Activated CD4-positive, alpha-beta T cell treated with anti-CD3 and anti-CD28 coated beads, Interleukin-2, Interleukin-6, amounts not matched to agents 100 ng/mL and 50 ng/mL, durations not matched to agents 16 hours and 8 hours (primary cell): ENCODE data around the gene IDUA.

Experiments
- DNase-seq: peaks from one replicate; pipeline ENCODE4 v3.0.0-alpha.2; 2020

Gene IDUA

DNA sequence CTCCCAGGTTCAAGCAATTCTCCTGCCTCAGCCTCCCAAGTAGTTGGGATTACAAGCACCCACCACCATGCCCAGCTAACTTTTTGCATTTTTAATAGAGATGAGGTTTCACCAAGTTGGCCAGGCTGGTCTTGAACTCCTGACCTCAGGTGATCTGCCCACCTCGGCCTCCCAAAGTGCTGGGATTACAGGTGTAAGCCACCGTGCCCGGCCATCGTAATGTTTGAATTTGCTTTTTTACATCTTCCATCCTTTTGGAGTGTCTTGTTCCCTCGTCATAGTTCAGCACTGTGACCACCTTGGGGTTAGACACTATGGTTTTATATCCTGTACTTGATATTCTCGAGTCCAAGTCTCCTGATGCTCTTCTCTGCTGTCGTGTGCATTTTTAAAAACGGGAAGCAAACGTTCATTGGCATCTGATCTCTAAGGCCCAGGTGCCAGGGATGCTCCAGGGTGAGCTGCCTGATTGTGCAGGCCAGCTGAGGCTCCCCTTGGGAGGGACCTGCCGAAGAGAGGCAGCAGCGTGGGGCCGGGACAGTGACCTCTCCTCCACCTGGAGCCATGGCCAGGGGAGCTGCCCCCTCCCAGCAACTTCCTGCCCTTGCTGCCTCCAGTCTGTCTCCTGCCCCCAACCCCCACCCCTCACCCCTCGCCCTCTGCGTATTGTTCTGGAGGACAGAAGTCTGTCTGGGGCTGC is 30.2 kb upstream of the IDUA start:
- DNase-seq, result no peak

DNA sequence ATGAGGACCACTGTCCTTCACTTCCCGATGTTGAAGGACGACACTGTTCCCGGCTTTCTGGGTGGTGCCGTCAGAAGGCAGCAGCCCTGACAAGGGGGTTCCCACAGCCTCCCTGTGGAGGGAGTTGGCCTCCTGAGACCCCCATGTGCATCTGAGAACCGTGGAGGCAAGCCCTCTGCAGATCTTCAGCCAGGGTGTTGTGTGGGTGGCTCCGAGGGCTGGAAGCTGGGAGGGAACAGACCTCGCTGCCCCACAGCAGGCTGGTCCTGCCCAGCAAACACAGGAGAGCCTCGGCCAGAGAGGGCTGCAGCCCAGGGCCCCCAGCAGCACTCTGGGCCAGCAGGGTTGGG is 29.6 kb upstream of the IDUA start:
- no peak for DNase-seq

DNA sequence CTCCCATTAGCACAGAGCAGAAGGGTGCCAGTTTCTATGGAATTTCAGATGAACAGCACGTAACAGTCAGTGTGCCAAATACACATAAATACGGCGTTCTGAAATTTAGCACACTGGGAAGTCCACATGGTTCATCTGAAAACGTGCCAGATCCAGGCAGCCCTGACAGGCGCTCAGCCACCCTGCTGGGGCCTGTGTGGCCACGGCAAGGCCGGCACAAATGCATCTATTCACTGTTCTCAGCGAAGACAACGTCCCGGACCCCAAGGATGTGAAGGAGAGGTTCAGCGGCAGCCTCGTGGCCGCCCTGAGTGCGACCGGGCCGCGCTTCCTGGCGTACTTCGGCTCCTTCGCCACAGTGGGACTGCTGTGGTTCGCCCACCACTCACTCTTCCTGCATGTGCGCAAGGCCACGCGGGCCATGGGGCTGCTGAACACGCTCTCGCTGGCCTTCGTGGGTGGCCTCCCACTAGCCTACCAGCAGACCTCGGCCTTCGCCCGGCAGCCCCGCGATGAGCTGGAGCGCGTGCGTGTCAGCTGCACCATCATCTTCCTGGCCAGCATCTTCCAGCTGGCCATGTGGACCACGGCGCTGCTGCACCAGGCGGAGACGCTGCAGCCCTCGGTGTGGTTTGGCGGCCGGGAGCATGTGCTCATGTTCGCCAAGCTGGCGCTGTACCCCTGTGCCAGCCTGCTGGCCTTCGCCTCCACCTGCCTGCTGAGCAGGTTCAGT is 29.1 kb upstream of the IDUA start:
- no peak for DNase-seq

DNA sequence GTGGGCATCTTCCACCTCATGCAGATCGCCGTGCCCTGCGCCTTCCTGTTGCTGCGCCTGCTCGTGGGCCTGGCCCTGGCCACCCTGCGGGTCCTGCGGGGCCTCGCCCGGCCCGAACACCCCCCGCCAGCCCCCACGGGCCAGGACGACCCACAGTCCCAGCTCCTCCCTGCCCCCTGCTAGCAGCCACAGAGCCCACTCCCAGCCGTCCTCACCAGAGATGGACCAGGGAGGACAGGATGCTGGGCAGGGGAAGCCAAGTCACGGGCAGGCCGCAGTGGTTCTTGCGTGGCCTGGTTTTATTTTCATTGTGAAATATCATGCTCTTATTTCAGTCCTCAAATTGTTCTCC is 28.6 kb upstream of the IDUA start:
- DNase-seq, result no peak

DNA sequence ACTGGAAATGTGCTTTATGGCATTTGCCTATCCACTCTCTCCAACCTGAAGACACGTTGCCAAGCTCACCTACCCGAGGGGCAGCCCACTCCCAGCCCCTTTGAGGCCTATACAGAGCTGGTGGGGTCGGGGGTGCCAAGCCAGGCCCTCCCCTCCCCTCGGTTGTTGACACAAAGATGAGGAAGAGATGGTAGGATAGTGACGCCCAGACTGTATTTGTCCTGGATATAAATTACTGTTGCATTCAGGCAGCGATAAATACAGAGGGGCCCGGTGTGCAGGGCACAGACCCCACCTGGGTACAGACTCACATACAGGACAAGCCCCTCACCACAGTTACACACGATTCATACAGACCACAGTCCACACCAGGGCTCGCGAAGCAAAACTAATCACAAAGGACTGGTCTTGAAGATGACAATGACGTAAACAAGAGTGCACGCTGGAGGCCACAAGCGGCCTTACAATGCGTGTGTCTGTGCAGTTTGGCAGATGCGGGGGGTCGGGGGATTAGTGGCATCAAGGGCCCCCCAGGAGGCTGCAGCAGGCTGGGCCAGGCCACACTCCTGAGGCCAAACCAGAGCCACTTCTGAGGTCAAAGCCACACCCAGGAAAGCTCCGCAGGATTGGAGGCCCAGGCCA is 28.0 kb upstream of the IDUA start:
- no peak for DNase-seq

DNA sequence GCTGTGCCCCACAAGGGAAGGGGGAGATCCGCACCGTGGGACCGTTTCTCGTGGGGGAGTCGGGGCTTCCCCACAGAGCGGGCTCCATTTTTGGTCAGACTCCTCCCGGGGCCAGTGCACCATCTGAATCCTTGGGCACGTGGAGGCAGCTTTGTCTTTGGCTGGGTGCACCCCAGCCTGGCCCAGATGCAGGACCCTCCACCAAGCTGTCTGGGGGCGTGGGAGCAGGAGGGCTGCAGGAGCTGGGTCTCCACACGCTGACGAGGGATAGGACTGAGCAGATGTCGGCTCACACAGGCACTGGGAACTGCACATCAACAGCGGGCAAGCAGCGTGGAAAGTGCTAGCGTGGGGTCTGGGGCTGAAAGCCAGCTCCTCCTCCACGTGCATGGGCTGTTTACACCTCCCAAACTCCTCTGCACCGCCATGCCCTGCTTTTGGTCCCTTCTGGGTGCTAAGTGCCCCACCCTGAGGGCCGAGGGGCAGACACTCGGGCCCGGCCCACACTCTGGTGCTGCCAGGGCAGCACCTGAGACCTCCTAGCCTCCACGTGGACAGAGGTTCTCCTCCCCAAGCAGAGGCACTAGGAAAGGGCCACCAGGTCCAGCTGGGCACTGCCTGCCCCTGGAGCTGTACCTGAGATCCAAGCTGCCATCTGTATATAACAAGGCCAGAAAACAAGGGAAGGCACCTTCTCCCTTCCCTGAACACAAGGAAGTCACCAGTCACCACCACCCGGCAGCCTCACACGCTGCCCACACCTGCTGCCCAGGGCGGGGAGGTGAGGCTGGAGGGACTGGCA is 27.3 kb upstream of the IDUA start:
- no peak for DNase-seq

DNA sequence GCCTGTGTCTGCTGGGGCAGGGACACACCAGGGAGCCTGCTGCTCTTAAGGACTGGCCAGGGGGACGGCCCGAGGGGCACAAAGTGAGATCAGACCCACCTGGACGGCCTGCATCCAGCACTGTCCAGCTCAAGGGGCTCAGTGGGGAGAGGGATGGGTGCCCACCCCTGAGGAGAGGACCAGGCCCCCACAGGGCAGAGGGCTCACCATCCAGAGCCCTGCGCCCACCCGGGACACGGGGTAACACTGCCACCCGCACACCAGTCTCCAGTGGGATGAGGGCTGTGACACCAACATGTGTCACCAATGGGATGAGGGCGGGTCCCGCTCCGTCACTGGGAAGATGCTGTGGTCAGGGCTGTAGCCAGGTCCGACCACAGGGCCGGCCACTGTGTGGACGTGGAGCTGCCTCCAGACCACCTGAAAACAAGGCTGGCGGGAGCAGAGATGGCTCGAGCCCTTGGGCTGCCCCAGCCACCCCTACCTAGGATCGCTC is 26.7 kb upstream of the IDUA start:
- DNase-seq, result no peak

DNA sequence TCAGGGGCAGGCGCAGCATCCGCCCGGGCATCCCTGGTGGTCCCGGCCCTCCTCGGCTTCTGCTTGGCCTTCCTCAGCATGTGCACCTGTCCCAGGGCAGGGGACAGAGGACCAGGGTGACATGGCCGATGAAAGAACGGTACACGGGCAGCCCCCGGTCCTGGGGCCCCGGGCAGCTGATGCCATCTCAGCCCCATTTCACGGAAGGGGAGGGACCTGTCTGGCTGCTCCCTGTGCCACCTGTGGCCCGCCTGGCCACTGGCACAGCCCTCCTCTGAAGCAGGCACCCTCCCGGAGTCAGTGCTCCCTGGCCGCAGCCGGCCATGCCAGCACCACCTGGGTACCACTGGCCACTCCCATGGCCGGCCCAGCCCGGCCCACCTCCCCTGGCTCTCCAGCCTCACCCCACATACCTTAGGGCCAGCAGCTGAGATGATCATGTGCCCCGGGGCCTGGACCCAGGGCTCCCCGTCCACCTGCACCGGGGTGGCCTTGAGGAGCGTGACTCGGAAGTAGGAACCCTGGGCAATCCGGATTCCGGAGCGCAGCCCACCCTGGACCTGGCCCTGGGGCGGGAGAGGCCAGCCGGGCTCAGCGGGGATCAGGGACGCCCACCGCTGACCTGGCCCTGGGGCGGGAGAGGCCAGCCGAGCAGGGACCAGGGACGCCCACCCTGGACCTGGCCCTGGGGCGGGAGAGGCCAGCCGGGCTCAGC is 26.1 kb upstream of the IDUA start:
- DNase-seq, result no peak

DNA sequence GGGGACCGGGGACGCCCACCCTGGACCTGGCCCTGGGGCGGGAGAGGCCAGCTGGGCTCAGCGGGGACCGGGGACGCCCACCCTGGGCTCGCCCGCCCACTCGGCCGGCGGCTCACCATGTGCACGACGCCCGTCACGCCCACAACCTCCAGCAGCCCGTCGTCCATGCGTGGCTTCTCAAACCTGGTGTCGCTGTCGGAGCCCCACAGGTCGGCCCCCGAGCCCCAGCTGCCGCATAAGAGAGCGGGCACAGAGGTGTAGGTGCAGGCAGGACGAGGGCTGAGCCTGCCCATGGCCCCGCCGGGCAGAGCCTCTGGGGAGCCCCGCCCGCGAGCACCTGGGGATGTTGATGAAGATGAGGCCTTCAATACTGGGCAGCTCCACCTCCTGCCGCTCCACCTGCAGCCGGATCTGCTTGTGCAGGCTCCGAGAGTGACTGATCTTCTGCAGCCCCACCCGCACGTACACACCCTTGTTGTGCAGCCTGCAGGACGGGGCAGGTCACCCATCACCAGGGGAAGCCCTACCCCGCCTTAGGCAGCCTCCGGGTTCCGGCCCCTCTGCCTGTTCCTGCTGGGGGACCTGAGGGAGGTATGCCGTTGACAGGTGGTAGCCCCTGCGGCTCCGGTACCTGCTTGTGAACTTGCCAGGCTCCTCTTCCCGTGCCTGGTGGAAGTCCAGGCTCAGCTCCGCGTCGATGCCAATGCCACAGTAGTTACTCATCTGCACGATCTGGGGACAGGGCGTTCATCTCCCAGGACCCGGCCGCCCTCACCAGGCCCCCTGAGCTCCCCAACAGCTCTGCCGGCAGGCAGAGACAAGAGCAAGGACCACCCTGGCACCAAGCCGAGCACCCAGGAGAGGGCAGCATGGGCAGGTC is 25.3 kb upstream of the IDUA start:
- no peak for DNase-seq

DNA sequence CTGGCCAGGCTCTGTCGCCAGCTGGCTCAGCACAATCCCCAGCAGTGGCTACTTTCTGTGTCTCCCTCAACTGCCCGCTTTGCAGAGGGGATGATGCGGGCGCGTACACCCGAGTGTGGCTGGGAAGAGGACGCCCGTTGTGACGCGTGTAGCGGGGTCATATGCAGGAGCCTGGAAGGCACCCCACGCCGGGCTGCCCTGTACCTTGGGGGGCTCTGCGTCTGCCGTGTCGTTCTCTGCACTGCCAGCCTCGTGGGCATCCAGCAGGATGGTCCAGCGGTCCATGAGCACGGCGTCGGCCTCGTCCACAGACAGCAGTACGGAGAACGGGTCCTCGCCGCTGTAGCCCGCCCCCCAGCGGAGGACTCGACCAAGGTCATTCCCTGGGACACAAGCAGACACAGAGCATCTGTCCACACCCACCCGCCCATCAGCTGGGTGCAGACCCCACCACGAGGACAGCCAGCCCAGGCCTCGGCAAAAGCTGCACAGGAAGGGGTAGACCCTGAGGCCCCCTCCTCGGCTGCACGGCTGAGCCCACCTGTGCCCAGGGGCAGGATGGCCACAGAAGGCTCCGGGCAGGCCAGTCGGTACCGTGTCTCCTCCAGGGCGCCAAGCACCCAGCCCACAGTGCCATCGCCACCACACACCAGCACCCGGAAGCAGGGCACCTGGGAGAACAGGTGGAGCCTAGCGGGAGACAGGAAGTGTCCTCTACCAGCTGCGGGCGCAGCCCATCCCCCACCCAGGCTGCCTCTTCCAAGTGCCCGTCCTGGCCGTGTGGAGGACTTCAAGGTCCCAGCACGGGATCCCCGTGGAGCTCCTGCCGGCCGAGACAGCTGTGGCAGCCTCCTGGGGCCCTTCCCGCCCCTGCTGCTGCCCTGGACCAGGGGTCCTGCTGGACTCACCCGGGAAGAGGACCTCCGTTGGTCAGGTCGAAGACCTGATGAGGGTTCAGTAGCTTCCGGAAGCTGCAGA is 24.3 kb upstream of the IDUA start:
- DNase-seq, result no peak

DNA sequence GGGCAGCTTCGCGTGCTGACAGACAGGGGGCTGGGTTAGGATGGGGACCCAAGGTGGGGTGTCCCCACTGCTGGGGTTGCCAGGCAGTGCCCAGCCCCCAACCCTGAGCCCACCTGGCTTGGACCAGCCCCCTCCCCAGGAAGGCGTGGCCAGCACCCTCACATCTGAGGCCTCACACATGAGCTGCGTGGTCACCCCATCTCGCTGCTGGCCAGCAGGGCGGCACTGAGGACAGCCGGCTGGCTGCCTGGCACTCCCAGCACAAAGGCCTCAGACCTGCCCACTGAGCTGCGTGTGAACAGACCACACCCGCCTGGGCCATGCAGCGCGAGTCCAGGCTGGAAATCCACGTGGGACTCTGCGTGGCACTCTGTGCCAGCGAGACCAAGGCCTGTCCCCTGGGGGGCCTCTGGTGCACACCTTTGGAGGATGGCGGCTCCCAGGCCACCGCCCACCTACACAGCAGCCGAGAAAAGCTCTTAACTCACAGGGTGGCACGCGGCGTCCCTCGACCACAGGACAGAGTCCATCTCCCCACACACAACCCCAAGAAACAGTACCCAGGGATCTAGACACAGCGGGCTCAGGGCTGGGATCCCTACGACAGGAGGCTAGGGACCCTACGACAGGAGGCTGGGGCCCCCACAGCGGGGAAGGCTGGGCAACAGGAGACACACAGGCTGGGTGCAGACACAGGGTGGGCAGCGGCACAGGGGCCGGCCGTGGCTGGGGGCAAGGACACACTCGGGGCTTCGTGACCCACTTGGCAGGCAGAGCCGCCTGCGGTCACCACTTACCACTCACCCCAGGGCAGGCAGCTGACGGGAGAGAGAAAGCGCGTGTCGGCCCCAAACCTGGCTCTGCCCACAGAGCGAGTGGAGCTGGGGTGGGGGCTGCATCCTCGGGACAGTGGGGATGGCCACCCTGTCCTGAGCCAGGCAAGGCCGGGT is 23.3 kb upstream of the IDUA start:
- no peak for DNase-seq

DNA sequence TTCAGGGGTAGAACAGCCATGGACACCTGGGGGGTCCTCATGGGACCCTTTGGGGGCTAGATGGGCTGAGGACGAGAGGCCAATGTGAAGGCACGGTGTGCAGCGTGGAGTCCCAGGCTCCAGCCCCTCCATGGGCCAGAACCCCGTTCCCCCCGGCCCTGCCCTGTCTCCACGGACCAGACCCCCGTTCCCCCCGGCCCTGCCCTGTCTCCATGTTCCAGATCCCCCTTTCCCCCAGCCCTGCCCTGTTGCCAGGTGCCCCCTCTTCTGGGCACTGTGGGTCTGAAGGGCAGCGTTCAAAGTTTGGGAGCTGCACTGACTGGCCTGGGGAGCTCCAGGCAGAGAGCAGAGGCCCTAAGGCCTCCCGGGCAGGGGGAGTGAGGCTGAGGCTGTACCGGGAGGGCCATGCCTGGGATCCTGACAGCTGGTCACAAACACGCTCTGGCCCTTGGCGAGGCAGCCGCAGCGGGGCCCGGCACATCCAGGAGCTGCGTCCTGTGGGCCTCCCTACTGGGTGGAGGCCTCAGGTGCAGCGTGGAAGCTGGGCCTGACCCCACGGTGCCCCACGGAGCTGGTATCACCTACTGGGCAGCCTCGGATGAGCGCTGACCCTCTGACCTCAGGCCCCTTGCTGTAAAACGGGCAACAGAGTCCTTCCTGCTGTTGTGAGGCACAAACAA is 22.4 kb upstream of the IDUA start:
- DNase-seq, result no peak

DNA sequence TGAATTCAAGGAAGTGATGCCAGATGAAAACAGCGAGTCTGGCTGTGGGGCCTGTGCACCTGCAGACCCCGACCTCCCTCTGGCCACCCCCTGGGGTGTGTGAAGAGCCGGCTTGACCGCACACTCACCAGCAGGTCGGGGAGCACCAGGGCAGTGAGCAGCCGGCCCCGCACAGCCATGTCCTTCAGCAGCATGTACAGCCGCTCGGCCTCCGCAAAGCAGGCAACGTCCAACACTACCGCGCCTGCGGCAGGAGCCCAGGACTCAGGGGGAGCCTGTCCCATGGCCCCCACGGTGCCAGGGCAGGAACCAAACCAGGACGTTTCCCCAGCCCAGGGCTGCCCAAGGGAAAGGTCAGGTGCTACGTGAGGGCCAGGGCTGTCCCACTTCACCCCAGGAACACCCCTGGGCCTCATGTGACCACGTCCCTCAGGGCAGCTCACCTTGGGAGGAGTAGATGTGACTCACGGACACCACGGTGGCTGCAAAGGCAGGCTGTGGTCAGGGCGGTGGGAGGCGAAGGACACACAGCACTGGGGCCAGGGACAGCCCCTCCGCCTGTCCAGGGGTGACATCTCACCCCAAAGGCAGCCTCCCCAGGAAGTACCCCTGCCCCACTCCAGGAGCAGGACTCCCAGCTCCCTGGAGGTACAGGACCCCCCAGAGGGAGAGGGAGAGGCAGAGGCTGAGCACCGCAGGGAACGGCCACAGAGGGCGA is 21.6 kb upstream of the IDUA start:
- no peak for DNase-seq

DNA sequence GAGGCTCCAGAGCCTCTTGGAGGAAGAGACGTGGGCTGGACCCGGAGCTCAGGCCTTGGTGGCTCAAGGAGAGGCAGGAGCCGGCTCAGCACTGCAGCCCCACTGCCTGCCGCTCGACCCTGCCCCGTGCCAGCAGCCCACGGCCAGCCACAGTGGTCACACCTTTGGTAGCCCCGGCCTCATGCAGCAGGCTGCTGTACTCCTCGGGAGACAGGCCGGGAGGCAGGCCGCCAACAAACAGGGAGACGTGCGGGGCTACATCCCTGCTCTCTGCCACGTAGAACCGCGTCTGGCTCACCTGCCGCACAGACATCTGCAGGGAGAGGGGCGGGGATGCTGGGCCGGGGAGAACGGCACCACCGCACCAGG is 21.1 kb upstream of the IDUA start:
- DNase-seq, result no peak

DNA sequence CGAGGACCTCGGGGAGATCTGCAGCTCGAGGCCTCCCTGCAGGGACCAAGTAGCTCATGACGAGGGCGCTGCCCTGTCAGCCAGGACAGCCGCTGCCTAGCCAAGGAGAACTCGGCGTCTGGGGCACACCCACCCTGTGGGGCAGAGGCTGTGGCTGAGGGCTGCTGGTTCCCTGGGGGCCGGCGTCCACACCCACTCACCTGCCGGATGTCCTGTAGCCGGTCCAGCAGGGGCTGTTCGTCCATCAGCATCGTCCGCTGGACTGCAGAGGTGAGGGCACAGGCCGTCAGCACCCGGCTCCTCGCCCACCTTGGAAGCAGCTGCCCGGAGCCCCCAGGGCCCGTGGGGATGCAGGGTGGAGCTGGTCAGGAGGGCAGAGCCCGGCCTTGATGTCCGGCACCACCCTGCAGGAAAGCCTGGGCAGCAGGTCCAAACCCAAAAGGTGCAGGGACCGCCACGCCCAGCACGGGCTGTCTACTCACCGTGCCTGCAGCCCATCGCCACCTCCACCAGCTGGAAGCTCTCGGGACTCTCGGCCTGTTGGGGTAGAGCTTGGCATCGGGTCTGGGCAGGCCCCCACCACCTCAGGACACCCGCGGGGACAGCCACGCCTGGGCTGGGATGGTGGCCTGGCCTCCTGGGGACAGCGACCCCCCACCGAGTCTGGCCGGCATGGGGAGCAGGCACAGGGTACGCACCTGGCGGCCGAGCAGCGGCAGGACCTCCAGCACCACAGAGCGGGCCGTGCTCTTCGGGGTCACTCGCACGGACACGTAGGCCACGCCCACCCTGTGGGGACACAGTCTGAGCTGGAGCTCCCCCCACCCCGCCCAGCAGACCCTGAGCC is 20.4 kb upstream of the IDUA start:
- DNase-seq, result no peak

DNA sequence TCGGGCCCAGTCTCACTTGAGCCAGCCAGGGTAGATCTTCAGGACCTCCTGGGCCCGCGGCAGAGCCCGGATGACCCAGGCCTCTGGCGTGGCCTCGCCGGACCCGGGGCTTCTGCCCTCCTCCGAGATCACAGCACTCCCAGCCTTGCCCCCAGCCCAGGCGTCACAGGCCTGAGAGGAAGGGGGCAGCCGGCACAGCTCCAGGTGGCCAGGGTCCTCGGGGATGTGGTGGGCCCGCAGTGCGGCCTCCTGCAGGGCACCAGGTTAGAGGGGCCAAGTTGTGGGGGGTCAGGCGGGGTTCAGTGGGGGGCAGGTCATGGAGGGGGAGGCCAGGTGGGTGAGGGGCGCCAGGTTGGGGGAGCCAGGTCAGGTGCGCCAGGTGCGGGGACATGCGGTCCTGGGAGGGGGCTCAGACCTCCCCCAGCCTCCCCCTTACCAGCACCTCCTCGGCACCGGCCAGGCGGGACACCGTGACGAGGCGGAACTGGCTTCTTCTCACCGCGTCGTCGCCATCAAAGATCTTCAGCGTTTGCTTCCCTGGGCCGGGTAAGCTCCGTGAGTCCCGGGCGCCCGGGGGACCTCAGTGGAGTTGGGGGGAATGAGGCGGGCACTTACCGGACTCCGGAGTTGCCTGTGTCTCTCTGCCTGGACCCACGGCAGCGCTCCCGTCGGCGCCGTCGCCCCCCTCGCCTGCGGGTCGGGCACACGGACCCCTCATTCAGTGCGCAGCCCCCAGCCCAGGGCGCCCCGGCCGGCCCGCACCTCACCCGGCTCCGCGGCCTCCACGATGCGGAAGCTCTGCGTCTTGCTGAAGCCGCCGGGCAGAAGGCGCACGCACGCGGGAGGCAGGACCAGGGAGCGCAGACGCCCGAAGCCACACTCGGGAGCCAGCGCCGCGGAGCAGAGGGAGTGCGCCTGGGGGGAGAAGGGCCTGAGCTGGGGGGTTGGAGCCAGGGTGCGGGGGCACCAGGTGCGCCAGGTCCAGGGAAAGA is 19.4 kb upstream of the IDUA start:
- no peak for DNase-seq
